HFF-Myc (cell line): ENCODE results near the gene DNAJB5.
"Not testable (repeated sequence)": the region's sequence is repeated elsewhere in the genome, so short reads cannot be mapped to it uniquely, and the experiment has no call there.

ENCODE experiments used
- DNase-seq: peaks from one replicate; pipeline ENCODE4 v3.0.0-alpha.2; 2011; ENCODE audit warnings: low read depth; ENCODE audit errors: extremely low read depth
- H3K4me3 ChIP-seq: replicated peaks from 2 replicates; pipeline ENCODE4 v1.5.1; 2011; ENCODE audit warnings: low read depth, mild to moderate bottlenecking, control low read depth, low read length
- CTCF ChIP-seq: IDR thresholded peaks from 2 replicates; pipeline ENCODE4 v1.5.1; 2012; ENCODE audit warnings: mild to moderate bottlenecking, low read depth, low read length, control low read depth; ENCODE audit errors: missing control alignments

The DNAJB5 gene

GRCh38 chr9:35000535-35001284 lies 11.2 kb downstream of the DNAJB5 start:
- DNase-seq, result no peak
- H3K4me3 ChIP-seq, result no peak overlapping the region
- no peak for TF ChIP-seq CTCF

- DNase-seq, result no peak
- no peak for TF ChIP-seq CTCF
- no peak overlapping the region for H3K4me3 ChIP-seq
Observed at GRCh38 chr9:35001285-35001677, 11.7 kb downstream of the DNAJB5 start.

GRCh38 chr9:35001803-35002502 lies 12.4 kb downstream of the DNAJB5 start:
- DNase-seq, result no peak
- TF ChIP-seq CTCF, result no peak

GRCh38 chr9:35002623-35003022 lies 13.1 kb downstream of the DNAJB5 start:
- no peak for DNase-seq

More at GRCh38 chr9:35001803-35002502, 12.4 kb downstream of the DNAJB5 start:
- no peak overlapping the region for H3K4me3 ChIP-seq

GRCh38 chr9:35004299-35004698 lies 14.8 kb downstream of the DNAJB5 start:
- H3K4me3 ChIP-seq, DNase-seq: not testable (repeated sequence)

More at GRCh38 chr9:35002623-35003022, 13.1 kb downstream of the DNAJB5 start:
- H3K4me3 ChIP-seq, result no peak overlapping the region
- no peak for TF ChIP-seq CTCF

- no peak for TF ChIP-seq CTCF
- no peak overlapping the region for H3K4me3 ChIP-seq
- no peak for DNase-seq
Observed at GRCh38 chr9:35010351-35010958, 20.9 kb downstream of the DNAJB5 start.

- no peak overlapping the region for H3K4me3 ChIP-seq
- no peak for TF ChIP-seq CTCF
- no peak for DNase-seq
Observed at GRCh38 chr9:35014517-35014916, 25.0 kb downstream of the DNAJB5 start.

GRCh38 chr9:35023443-35023842 lies 33.9 kb downstream of the DNAJB5 start:
- H3K4me3 ChIP-seq, DNase-seq: not testable (repeated sequence)
